Mesodermal cell (in vitro differentiated cells): Measurements from ENCODE around the gene PKMYT1.

Source experiments
- H3K27ac ChIP-seq: 2 replicates; pipeline ENCODE4 v1.7.0; 2013; ENCODE audit warnings: mild to moderate bottlenecking, low read depth, low read length, moderate library complexity; ENCODE audit not compliant: severe bottlenecking
- H3K36me3 ChIP-seq: 2 replicates; pipeline ENCODE4 v1.7.1; 2013; ENCODE audit warnings: mild to moderate bottlenecking, low read length, moderate library complexity; ENCODE audit not compliant: control insufficient read depth, insufficient read depth
- H3K4me1 ChIP-seq: one replicate; pipeline ENCODE4 v1.7.1; 2013; ENCODE audit warnings: mild to moderate bottlenecking, low read length; ENCODE audit not compliant: insufficient read depth, control insufficient read depth, poor library complexity, severe bottlenecking
- H3K4me3 ChIP-seq: 2 replicates; pipeline ENCODE4 v1.7.0; 2013; ENCODE audit warnings: low read length, control low read depth, mild to moderate bottlenecking; ENCODE audit not compliant: insufficient read depth, poor library complexity, severe bottlenecking; ENCODE audit errors: extremely low read depth
- H3K9me3 ChIP-seq: 2 replicates; pipeline ENCODE4 v1.7.1; 2013; ENCODE audit warnings: mild to moderate bottlenecking, low read length, moderate library complexity; ENCODE audit not compliant: control insufficient read depth
- WGBS, 2 experiments: methylation state at CpG; one replicate each; pipeline ENCODE4 v1.1.5; 2013; ENCODE audit warnings: missing lambda C conversion rate in 2 of 2; ENCODE audit not compliant: insufficient coverage in 2 of 2; 5-methylcytosine and 5-hydroxymethylcytosine counted together

Gene PKMYT1

GRCh38 chr16:2966043-2966807 is 14.0 kb downstream of the PKMYT1 start:
- Histone ChIP-seq H3K36me3 (no peaks in the 10 kb centered on the region), H3K4me3 (no peak overlapping the region), H3K4me1 (peaks cover 3% of the 10 kb centered on the region), H3K27ac (no peak overlapping the region), H3K9me3 (no peaks in the 10 kb centered on the region)
- WGBS, 2 experiments: 93 to 99% methylated on average over 28 to 29 of the region's 39 CpGs

DNA sequence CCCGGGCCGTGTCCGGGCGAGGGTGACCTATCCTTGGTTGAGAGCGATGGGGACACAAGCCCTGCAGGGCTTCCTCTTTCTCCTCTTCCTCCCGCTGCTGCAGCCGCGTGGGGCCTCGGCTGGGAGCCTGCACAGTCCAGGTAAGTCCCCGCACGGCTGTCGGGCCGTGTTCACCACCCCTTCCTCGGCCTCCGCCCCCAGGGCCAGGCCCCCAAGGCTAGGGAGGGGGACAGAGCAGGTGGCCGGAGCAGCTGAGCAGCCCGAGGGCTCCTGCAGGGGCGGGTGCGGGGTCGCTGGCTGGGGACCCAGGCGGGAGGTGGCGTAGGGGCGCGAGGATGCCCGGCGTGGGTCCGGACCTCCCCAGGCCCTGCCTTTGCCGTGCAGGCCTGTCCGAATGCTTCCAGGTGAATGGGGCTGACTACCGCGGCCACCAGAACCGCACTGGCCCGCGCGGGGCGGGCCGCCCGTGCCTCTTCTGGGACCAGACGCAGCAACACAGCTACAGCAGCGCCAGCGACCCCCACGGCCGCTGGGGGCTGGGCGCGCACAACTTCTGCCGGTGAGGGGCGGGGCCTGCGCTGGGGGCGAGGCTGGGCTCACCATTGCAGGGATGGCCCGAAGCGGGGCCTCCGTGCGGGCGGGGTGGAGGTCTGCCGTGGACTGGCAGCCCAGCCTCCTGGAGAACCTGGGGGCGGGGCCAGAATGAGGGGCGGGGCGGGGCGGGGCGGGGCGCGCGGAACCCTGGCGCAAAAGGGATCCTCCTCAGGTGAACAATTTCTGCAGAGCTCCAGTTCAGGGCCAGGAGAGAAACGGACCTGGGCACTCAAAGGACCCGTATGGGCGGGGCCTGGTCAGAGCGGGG is 15.5 kb downstream of the PKMYT1 start:
- 1% methylated on average over 43 to 67 of the region's 68 CpGs for WGBS, 2 experiments

GRCh38 chr16:2963723-2964474 is 16.3 kb downstream of the PKMYT1 start, which contains the start of gene KREMEN2:
KREMEN2 (plus strand) TSS chr16:2964275; CDS start chr16:2964521, 246 bp downstream.
- Histone ChIP-seq H3K9me3 (no peaks in the 10 kb centered on the region), H3K4me1 (peaks cover 3% of the 10 kb centered on the region), H3K4me3 (peak within 1 kb of the TSS; percentile 39), H3K27ac (no peak within 1 kb of the TSS), H3K36me3 (no peaks in the 10 kb centered on the region)
- WGBS, 2 experiments: 0 to 1% methylated on average over 34 to 42 of the region's 60 CpGs

More for the DNA sequence above, 15.5 kb downstream of the PKMYT1 start:
- Histone ChIP-seq H3K9me3 (no peaks in the 10 kb centered on the region), H3K36me3 (no peaks in the 10 kb centered on the region), H3K4me3 (peak overlapping the region; percentile 39), H3K4me1 (peaks cover 3% of the 10 kb centered on the region), H3K27ac (no peak overlapping the region)

- no peaks in the 10 kb centered on the region for H3K9me3 ChIP-seq
- WGBS, 2 experiments: 0 to 3% methylated on average over 11 of the region's 40 CpGs
- H3K36me3 ChIP-seq: no peaks in the 10 kb centered on the region
- H3K4me1 ChIP-seq: peaks cover 3% of the 10 kb centered on the region
- no peak overlapping the region for H3K27ac ChIP-seq
- H3K4me3 ChIP-seq: peak overlapping the region; percentile 39
Measured at GRCh38 chr16:2963074-2963722, 17.0 kb downstream of the PKMYT1 start.

GRCh38 chr16:2962334-2963073 is 17.7 kb downstream of the PKMYT1 start:
- no peaks in the 10 kb centered on the region for H3K9me3 ChIP-seq
- no peaks in the 10 kb centered on the region for H3K36me3 ChIP-seq
- WGBS, 2 experiments: 55 to 65% methylated on average over 17 to 19 of the region's 28 CpGs
- no peak overlapping the region for H3K4me3 ChIP-seq
- H3K27ac ChIP-seq: no peak overlapping the region
- H3K4me1 ChIP-seq: peaks cover 3% of the 10 kb centered on the region

DNA sequence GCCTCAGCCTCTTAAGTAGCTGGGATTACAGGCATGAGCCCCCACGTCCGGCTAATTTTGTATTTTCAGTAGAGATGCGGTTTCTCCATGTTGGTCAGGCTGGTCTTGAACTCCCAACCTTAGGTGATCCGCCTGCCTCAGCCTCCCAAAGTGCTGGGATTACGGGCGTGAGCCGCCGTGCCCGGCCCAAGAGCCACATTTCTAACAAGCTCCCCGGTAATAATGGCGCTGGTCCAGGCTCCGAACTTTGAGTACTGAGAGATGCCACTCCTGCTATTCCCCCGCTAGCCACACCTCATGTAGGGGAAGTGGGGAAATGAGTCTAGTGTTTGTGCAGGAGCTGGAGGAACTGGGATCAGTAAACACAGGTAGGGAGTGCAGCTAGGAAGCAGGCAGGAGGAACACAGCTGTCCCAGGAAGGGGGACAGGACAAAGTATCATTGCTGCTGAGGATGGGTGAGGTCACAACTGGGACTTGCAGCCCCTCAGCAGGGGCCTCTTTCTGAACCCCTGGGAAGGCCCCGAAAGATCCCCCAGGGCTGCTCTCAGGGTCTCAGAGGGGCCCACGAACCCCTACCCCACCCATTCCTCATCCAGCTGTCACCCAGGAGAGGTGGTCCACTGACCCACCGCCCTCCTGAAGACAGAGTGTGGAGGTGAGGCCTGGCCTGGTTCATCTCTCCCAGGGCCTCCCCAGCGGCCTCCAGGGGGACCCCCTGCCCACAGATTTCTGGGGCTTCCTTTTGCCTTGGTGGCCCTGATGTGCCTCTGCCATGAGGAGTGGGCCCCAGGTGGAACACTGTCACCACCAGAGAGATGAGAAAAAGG is 19.8 kb downstream of the PKMYT1 start:
- H3K4me3 ChIP-seq: no peak overlapping the region
- H3K4me1 ChIP-seq: peaks cover 13% of the 10 kb centered on the region
- H3K27ac ChIP-seq: no peak overlapping the region
- 88 to 92% methylated on average over 15 to 17 of the region's 17 CpGs for WGBS, 2 experiments
- no peaks in the 10 kb centered on the region for H3K36me3 ChIP-seq
- no peaks in the 10 kb centered on the region for H3K9me3 ChIP-seq

DNA sequence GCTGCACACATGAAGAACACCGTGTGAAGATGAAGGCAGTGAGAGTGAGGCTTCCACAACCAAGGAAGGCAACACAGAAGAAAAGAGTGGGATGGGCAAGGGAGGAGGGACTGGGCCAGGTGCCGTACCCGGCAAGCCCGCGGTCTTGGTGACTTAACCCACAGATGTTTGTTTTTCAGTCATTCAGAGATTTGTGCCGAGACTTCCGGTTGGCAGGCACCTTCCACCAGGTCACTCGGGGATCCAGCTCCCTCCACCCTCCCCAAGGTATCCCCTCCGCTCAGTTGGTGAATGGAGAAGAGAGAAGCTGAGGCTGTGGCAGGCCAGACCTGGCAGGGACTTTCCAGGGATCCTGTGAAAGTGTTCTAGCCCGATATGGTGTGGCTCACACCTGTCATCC is 21.0 kb downstream of the PKMYT1 start:
- no peaks in the 10 kb centered on the region for H3K9me3 ChIP-seq
- 84 to 89% methylated on average over 6 to 7 of the region's 10 CpGs for WGBS, 2 experiments
- no peak overlapping the region for H3K4me3 ChIP-seq
- H3K4me1 ChIP-seq: peaks cover 13% of the 10 kb centered on the region
- no peaks in the 10 kb centered on the region for H3K36me3 ChIP-seq
- H3K27ac ChIP-seq: no peak overlapping the region

- Histone ChIP-seq H3K9me3 (no peaks in the 10 kb centered on the region), H3K36me3 (no peaks in the 10 kb centered on the region), H3K4me1 (peaks cover 10% of the 10 kb centered on the region), H3K27ac (no peak overlapping the region), H3K4me3 (no peak overlapping the region)
- 87 to 90% methylated on average over 6 to 9 of the region's 11 CpGs for WGBS, 2 experiments
Measured at GRCh38 chr16:2956579-2956956, 23.7 kb downstream of the PKMYT1 start.

DNA sequence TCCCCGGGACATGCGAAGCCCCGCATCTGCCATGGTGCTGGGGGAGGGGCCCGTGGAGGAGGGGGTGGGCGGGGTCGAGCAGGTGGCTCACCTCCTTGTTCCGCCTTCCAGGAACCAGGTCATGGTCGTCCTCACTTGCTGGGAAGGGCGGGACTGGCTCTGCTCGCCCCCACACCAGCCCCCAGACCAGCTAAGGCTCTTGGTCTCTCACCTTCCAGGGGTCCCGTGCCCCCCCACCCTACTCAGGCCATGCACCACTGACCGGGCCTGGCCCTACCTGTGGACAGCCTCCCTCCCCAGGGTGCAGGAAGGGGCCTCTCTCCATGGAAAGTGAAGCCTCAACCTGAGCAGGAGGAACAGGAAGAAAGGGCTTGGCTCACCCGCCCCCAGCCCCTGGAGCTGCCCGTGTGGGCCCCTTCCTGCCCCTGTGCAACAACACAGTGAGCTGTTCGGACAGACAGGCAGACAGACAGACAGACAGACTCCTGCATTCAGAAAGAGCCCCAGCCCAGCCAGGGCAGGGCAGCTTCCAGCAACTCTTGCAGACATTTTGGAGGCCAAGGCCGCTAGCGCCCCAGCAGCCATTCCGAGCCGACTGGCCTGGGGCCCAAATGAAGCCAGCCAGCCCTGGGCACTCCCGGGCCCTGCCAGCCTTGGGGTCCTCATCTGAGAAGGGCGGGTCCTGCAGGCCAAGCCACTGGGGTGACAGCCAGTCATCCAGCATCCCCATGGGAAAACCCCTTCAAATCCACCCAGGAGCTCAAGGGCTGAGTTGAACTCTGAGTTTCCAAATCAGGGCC is 24.3 kb downstream of the PKMYT1 start:
- Histone ChIP-seq H3K4me3 (no peak overlapping the region), H3K4me1 (peaks cover 10% of the 10 kb centered on the region), H3K27ac (no peak overlapping the region), H3K9me3 (no peaks in the 10 kb centered on the region), H3K36me3 (no peaks in the 10 kb centered on the region)
- 73 to 77% methylated on average over 15 to 19 of the region's 21 CpGs for WGBS, 2 experiments
